GM12865 (cell line): Measurements from ENCODE around the gene ARG1.

Experiments
- DNase-seq: peaks from one replicate; pipeline ENCODE4 v3.0.0; 2010; ENCODE audit warnings: low read depth
- H3K4me3 ChIP-seq: 2 replicates; pipeline ENCODE4 v1.5.1; 2011; ENCODE audit warnings: mild to moderate bottlenecking, low read depth, low read length, control low read depth
- CTCF ChIP-seq: IDR thresholded peaks from 2 replicates; pipeline ENCODE4 v1.5.1; 2011; ENCODE audit warnings: low read length, control low read depth, low read depth, inconsistent platforms; ENCODE audit not compliant: insufficient read depth; ENCODE audit errors: missing control alignments

Gene ARG1

GRCh38 chr6:131547488-131547887 is 25.5 kb upstream of the ARG1 start:
- DNase-seq: no peak

GRCh38 chr6:131548441-131548840 is 24.6 kb upstream of the ARG1 start:
- DNase-seq: no peak
- no peak for TF ChIP-seq CTCF

More at GRCh38 chr6:131547488-131547887, 25.5 kb upstream of the ARG1 start:
- TF ChIP-seq CTCF: no peak
- no peak overlapping the region for H3K4me3 ChIP-seq

GRCh38 chr6:131549811-131550210 is 23.2 kb upstream of the ARG1 start:
- TF ChIP-seq CTCF: no peak
- no peak overlapping the region for H3K4me3 ChIP-seq
- no peak for DNase-seq

More at GRCh38 chr6:131548441-131548840, 24.6 kb upstream of the ARG1 start:
- H3K4me3 ChIP-seq: no peak overlapping the region

- DNase-seq: no peak
These were observed 21.1 kb upstream of the ARG1 start for GRCh38 chr6:131551902-131552301.

GRCh38 chr6:131552572-131552971 is 20.5 kb upstream of the ARG1 start:
- H3K4me3 ChIP-seq: no peak overlapping the region
- no peak for DNase-seq
- no peak for TF ChIP-seq CTCF

More at GRCh38 chr6:131551902-131552301, 21.1 kb upstream of the ARG1 start:
- H3K4me3 ChIP-seq: no peak overlapping the region
- no peak for TF ChIP-seq CTCF

- no peak for DNase-seq
- H3K4me3 ChIP-seq: no peak overlapping the region
- no peak for TF ChIP-seq CTCF
These were observed 17.0 kb upstream of the ARG1 start for GRCh38 chr6:131555992-131556391.

GRCh38 chr6:131558922-131559321 is 14.1 kb upstream of the ARG1 start:
- DNase-seq: no peak
- no peak for TF ChIP-seq CTCF
- no peak overlapping the region for H3K4me3 ChIP-seq
